ENCODE results near the gene ACSS3. TPM values are rescaled to one million over a fixed set of nuclear protein-coding genes. Genes with fewer than 3 reads are reported as not detected.
"Not testable (repeated sequence)": the region's sequence is repeated elsewhere in the genome, so short reads cannot be mapped to it uniquely, and the experiment has no call there.

Gene ACSS3
- total RNA-seq, 1 donor from 2014 or later, result 4.1 TPM

- no peak for DNase-seq (ENCODE audit: low spot score in 2 of 2)
- FAIRE-seq, result no peak
Observed at GRCh38 chr12:81164827-81165226, 86.9 kb downstream of the ACSS3 start.

DNA sequence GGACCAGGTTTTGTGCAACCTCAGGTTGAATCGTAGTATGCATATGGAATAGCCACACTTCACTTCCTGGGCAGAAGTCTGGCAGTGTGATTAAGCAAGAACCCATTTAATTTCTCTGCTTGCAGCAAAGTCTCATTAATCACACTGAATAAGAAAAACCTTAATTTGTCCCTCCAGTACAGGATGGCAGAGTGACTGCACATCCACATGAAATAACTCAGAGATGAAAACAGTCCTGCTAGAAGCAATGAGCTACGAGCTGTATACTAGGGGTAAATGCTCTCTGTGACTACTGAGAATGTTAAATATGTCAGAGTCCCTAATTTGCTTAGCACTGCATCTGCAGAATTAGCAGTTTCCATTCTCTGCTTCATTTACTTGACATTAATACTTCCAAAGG is 88.9 kb downstream of the ACSS3 start:
- DNase-seq (ENCODE audit: low spot score in 2 of 2), result no peak
- FAIRE-seq, result no peak

GRCh38 chr12:81167694-81168093 is 89.8 kb downstream of the ACSS3 start:
- FAIRE-seq (no peak), DNase-seq (ENCODE audit: low spot score in 2 of 2) (no peak)

GRCh38 chr12:81168445-81168844 is 90.6 kb downstream of the ACSS3 start:
- DNase-seq (ENCODE audit: low spot score in 2 of 2), result no peak
- no peak for FAIRE-seq

DNA sequence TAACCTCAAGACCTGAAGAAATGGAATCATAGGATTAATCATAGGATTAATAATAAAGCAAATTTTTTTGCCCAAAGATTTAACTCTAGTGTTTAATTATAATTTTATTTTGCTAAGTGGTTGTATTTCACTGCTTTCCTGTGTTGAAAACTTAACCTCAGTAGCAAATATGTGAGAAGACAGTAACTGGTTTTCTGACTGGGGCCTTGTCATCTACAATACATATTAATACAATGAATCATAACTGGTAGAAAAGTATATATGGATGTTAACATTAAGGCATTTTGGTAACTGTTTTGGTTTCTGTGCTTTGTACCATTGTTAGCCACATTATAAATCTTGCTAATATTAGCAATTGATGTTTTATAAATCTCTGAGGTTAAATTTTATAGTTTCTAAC is 92.2 kb downstream of the ACSS3 start:
- no peak for DNase-seq (ENCODE audit: low spot score in 2 of 2)

DNA sequence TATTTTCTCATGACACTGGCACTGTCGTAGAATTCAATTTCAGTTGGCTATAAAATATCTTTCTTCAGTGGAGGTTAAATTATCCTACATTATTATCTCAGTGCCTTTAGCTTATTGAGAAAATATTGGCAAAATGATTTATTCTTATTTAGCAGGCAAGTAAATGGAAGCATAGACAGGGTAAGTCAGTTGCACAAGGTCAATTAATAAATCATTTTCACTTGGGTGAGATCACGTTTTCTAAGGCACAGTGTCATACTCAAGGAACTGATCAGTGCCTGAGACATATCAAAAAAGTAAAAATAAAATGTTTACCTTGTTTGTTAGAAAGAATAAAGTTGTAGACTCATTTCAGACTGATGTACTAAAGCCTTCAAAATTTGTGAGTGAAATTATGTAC is 95.0 kb downstream of the ACSS3 start:
- FAIRE-seq (no peak), DNase-seq (ENCODE audit: low spot score in 2 of 2) (no peak)

More for the DNA sequence above, 92.2 kb downstream of the ACSS3 start:
- no peak for FAIRE-seq

DNA sequence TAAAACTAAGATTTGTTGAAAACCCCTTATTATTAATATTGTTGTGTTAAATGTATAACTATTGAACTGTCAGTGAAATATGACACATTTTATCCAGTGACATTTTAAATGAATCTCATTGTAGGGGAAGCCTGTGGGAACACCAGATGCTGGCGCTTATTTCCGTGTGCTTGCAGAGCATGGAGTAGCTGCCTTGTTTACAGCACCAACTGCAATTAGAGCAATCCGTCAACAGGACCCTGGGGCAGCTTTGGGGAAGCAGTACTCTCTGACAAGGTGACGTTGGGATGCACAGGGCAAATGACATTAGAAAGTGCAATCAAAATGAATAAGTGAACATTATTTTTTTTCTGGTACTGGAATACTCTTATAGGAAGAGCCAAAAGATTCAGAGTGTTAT is 96.8 kb downstream of the ACSS3 start:
- FAIRE-seq, result no peak
- DNase-seq (ENCODE audit: low spot score in 2 of 2), result no peak

DNA sequence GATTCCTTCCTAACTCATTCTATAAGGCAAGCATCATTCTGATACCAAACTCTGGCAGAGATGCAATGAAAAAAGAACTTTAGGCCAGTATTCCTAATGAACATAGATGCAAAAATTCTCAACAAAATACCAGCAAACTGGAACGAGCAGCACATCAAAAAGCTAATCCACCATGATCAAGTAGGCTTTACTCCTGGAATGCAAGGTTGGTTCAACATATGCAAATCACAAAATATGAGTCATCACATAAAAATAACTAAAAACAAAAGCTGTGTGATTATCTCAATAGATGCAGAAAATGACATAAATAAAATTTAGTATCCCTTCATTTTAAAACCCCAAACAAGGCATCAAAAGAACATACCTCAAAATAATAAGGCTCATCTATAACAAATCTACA is 98.9 kb downstream of the ACSS3 start:
- no peak for DNase-seq (ENCODE audit: low spot score in 2 of 2)

DNA sequence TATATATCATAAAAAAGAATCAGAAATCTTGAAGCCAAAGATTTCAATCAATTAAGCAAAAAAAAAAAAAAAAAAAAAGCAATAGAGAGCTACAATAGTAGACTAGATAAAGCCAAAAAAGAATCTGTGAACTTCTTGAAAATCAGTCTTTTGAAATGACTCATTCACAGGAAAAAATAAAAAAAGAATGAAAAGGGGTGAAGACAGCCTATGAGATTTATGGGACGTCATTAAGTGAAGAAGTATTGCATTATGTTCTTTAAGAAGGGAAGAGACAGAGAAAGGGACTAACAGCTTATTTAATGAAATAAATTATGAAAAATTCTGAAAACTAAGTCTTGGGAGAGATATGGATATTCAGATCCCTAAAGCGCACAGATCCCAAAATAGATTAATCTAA is 103.8 kb downstream of the ACSS3 start:
- DNase-seq (ENCODE audit: low spot score in 2 of 2) (no peak), FAIRE-seq (no peak)

More for the DNA sequence above, 98.9 kb downstream of the ACSS3 start:
- FAIRE-seq, result no peak

GRCh38 chr12:81187686-81188085 is 109.8 kb downstream of the ACSS3 start:
- DNase-seq (ENCODE audit: low spot score in 2 of 2) (no peak), FAIRE-seq (no peak)

DNA sequence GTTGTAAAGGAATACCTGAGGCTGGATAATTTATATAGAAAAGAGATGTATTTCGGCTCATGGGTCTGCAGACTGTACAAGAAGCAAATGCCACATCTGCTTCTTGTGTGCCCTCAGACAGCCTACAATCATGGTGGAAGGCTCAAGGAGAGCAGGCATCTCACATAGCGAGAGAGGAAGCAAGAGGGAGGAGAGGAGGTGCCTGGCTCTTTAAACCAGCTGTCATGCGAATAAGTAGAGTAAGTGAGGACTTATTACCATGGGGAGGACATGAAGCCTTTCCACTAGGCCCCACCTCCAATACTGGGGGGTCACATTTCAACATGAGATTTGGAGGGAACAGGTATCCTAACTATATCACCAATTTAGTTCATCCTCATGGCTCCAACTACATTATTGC is 118.7 kb downstream of the ACSS3 start:
- FAIRE-seq (no peak), DNase-seq (ENCODE audit: low spot score in 2 of 2) (no peak)

DNA sequence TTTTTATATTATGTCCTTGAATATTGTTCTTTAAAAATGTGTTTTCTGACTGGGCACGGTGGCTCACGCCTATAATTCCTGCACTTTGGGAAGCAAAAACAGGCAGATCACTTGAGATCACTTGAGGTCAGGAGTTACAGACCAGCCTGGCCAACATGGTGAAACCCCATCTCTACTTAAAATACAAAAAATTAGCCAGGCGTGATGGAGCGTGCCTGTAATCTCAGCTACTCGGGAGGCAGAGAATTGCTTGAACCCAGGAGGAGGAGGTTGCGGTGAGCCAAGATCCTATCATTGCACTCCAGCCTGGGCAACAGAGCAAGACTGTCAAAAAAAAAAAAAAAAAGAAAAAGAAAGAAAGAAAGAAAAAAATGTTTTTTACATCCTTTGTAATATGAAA is 122.7 kb downstream of the ACSS3 start:
- not testable (repeated sequence) for DNase-seq (ENCODE audit: low spot score in 2 of 2); FAIRE-seq

DNA sequence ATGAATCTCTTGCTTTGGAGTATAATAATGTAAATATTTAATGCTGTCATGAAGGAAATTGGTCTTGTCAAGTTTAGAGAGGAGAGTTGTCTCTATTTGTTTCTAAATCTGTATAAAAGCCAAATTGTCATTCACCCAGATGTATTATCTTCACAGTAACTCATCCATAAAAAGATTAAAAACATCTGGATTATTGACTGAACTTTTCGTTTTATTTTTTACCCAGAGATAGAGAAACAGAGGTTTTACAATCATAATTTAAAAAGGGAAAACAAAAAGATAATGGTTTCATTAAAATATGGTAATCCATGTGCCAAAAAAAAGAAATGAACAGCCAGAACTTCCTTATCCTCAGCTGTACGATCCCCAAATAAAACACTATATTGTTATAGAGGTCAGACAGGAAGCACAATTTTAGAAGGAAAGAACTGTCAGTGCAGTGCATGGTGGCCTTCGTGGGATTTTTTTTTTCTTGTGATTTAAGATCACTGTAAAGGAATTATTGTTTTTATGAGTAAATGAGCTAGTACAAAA is 125.9 kb downstream of the ACSS3 start:
- DNase-seq (ENCODE audit: low spot score in 2 of 2), result no peak
- no peak for FAIRE-seq

GRCh38 chr12:81205416-81205815 is 127.5 kb downstream of the ACSS3 start:
- FAIRE-seq, result no peak
- no peak for DNase-seq (ENCODE audit: low spot score in 2 of 2)

DNA sequence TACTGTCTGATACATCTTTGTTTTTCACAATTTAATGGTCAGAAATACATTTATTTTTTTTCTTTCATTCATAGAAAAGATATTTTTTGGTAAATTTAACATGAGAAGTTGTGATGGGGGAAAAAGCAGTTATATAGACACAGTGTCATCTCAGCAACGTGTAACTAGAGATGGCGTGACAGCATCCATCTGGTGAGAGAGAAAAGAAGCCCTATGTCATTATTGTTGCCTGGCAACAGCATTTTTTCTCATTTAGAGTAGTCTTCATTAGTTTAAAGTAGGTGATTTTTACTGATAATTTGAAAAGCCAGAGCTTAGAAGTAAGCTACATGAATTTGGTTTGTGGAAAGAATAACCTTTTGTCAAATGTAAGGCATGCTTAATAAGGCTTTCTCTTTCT is 128.6 kb downstream of the ACSS3 start:
- FAIRE-seq, result no peak
- DNase-seq (ENCODE audit: low spot score in 2 of 2), result no peak

- FAIRE-seq (no peak), DNase-seq (ENCODE audit: low spot score in 2 of 2) (no peak)
Observed at GRCh38 chr12:81207173-81207572, 129.3 kb downstream of the ACSS3 start.

- no peak for DNase-seq (ENCODE audit: low spot score in 2 of 2)
- no peak for FAIRE-seq
Observed at GRCh38 chr12:81207664-81208063, 129.8 kb downstream of the ACSS3 start.

DNA sequence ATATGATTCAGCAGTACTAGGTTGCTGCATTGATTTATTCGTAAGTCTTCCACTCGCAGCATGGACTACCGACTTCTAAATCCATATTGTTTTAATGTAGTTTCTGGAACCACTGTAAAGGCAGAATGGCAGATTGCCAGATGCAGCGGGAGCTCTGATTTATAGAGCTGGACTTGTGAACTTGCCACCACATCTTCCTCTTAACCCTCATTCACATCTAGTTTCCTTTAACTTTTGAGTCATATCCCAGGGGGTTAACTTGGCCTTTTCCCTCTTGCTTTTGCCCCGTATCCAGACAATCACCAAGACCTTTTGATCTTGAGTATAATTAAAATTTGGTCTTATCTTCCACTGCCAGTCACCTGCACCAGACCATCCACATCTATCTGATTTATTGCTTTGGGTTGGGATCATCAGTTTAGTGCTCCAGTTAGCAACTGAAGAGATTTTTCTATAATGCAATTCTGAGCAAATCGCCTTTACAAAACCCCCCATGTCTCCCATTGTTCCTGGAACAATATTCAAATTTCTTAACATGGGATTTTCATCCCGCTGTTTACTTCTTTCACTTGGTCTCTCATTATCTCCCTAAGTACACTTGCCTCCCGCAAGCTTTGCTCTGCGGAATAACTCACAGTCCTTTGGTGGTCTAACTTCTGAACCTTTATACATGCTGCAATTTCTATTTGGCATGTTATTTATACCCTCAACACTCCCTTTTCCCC is 130.5 kb downstream of the ACSS3 start:
- no peak for FAIRE-seq
- DNase-seq (ENCODE audit: low spot score in 2 of 2), result no peak

DNA sequence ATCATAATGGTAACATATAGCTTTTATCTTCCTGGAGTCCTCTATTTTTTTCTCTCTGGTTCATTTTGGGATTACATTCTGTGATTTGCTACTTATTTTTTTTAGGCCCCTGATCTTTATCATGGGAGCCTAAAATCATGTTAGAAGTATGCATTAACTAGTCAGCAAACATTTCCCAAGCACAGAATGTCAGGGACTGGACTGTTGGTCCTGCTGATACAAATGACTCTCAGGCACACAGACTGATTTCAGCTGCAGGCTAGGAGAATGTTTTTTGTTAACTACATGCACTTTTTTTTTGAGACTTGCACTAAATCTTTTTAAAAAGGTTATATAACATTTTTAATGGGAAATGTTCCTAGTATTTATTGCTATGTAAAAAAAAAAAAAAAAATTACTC is 131.1 kb downstream of the ACSS3 start:
- DNase-seq (ENCODE audit: low spot score in 2 of 2) (no peak), FAIRE-seq (no peak)

- DNase-seq (ENCODE audit: low spot score in 2 of 2); FAIRE-seq: not testable (repeated sequence)
Observed at GRCh38 chr12:81209772-81210225, 131.9 kb downstream of the ACSS3 start.

DNA sequence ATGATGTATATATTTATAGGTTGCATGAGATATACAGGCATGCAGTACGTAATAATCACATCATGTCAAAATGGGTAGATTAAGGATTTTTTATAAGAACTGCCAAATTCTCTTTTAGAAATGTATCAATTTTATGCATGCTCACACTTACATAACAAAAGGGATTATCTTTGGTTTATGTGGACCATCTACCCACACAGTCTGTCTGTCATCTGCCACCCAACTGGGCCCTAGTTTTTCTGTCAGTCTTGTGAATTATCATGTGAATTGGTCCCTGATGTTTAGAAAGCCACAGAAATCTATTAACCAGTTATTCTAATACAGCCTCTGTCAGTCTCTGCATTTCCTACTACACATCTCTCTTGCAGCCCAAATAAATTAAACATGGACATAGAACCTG is 133.4 kb downstream of the ACSS3 start:
- FAIRE-seq (no peak), DNase-seq (ENCODE audit: low spot score in 2 of 2) (no peak)

DNA sequence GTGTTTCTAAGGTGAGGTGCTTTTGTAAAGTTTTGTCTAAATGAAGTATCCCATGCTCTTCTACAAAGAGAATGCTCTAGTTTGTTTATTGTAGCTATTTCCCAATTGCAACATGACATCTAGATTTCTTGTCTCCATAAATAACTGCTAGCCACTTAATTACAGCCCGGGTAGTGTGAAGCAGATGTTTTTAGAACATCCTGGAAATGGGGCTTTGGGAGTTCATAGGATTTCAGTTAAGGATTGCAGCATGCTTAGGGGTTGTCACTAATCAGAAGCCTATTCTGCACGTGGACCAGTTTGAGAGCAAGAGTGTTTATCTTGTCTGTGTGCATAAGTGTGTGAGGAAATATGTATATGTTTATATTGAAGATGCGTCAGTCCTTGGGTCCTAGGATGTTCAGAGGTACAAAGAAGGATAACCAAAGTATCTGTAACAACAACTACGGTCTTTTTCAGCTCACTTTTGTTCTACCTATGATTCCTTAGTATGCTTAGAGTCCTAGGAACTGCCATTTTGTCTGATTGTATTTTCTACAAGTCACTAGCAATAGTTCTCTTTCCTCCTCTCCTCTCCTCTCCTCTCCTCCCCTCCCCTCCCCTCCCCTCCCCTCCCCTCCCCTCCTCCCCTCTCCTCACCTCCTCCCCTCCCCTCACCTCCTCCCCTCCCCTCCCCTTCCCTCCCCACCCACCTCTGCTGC is 135.3 kb downstream of the ACSS3 start:
- DNase-seq (ENCODE audit: low spot score in 2 of 2) (no peak), FAIRE-seq (no peak)

All from frontal cortex (tissue), 4 donors.